Sigmoid colon (tissue), 4 donors: ENCODE results near the gene GPR50.

Experiments
- CTCF ChIP-seq, 4 experiments: fragments of 450-650 bp in 3 of 4; fragments of 200-600 bp in 1 of 4; IDR thresholded peaks; one replicate each; pipeline ENCODE4 v1.5.1; 2016 to 2019; ENCODE audit warnings: antibody characterized with exemption in 4 of 4, mild to moderate bottlenecking in 3 of 4, moderate library complexity in 2 of 4
- POLR2A ChIP-seq, 2 donors: fragments of 450-650 bp; IDR thresholded peaks; one replicate each; pipeline ENCODE4 v1.6.1; 2016; ENCODE audit warnings: antibody characterized with exemption in 2 of 2, mild to moderate bottlenecking in 2 of 2, moderate library complexity in 2 of 2
- POLR2AphosphoS5 ChIP-seq, 4 donors: sonication (generic); formaldehyde crosslinking; IDR thresholded peaks; one replicate each; pipeline ENCODE4 v1.6.1; 2017; ENCODE audit warnings: antibody characterized with exemption in 4 of 4

GRCh38 chrX:151177141-151178027 lies 1.0 kb downstream of the GPR50 start:
- TF ChIP-seq POLR2AphosphoS5 (IDR thresholded peaks at IDR 0.05) (no peak), CTCF (IDR thresholded peaks at IDR 0.05) (no peak), POLR2A (IDR thresholded peaks at IDR 0.05) (no peak)
